IPS-18c (cell line): Measurements from ENCODE around the gene PRICKLE3.
"Not testable (repeated sequence)": the region's sequence is repeated elsewhere in the genome, so short reads cannot be mapped to it uniquely, and the experiment has no call there.

ENCODE experiments used
- H3K4me3 ChIP-seq: 2 replicates; pipeline ENCODE4 v1.7.0; 2013; ENCODE audit warnings: low read depth, mild to moderate bottlenecking, low read length, moderate library complexity; ENCODE audit not compliant: insufficient read depth
- H3K9me3 ChIP-seq: one replicate; pipeline ENCODE4 v1.6.1; 2013; ENCODE audit warnings: mild to moderate bottlenecking, low read length, moderate library complexity; ENCODE audit not compliant: control insufficient read depth, insufficient read depth

PRICKLE3 gene

GRCh38 chrX:49190821-49191573, 4.8 kb upstream of the PRICKLE3 start:
- Histone ChIP-seq H3K4me3 (peak overlapping the region; percentile 70), H3K9me3 (peaks cover 13% of the 10 kb centered on the region)

- Histone ChIP-seq H3K4me3 (no peak overlapping the region), H3K9me3 (peaks cover 11% of the 10 kb centered on the region)
These were observed 3.4 kb upstream of the PRICKLE3 start for GRCh38 chrX:49189606-49190005.

GRCh38 chrX:49188468-49189076, 2.4 kb upstream of the PRICKLE3 start:
- no peak overlapping the region for H3K4me3 ChIP-seq
- H3K9me3 ChIP-seq, result peaks cover 10% of the 10 kb centered on the region

GRCh38 chrX:49187526-49187925, 1.4 kb upstream of the PRICKLE3 start:
- 0 out of 2 replicates have a peak overlapping the region, but pooled peaks have one; percentile 20 for H3K4me3 ChIP-seq

GRCh38 chrX:49187028-49187394, 838 bp upstream of the PRICKLE3 start:
- Histone ChIP-seq H3K4me3 (peak overlapping the region; percentile 20; the same call in 1 of the 2 replicates), H3K9me3 (peaks cover 17% of the 10 kb centered on the region)

More at GRCh38 chrX:49187526-49187925, 1.4 kb upstream of the PRICKLE3 start:
- peaks cover 16% of the 10 kb centered on the region for H3K9me3 ChIP-seq

- H3K4me3 ChIP-seq, result peak overlapping the region; percentile 47
- H3K9me3 ChIP-seq, result peaks cover 17% of the 10 kb centered on the region
These were observed 1.6 kb downstream of the PRICKLE3 start for GRCh38 chrX:49184294-49185281.

GRCh38 chrX:49183701-49184281, 2.4 kb downstream of the PRICKLE3 start:
- Histone ChIP-seq H3K9me3 (peaks cover 19% of the 10 kb centered on the region), H3K4me3 (peak overlapping the region; percentile 15; the same call in 1 of the 2 replicates)

- no peak overlapping the region for H3K4me3 ChIP-seq
- peaks cover 12% of the 10 kb centered on the region for H3K9me3 ChIP-seq
These were observed 6.8 kb downstream of the PRICKLE3 start for GRCh38 chrX:49179358-49179757.

- Histone ChIP-seq H3K4me3 (no peak overlapping the region), H3K9me3 (peaks cover 12% of the 10 kb centered on the region)
These were observed 7.6 kb downstream of the PRICKLE3 start for GRCh38 chrX:49178537-49178936.

GRCh38 chrX:49177873-49178480, 8.2 kb downstream of the PRICKLE3 start:
- H3K4me3 ChIP-seq, result no peak overlapping the region
- H3K9me3 ChIP-seq, result peaks cover 8% of the 10 kb centered on the region

- peaks cover 8% of the 10 kb centered on the region for H3K9me3 ChIP-seq
- H3K4me3 ChIP-seq, result no peak overlapping the region
These were observed 8.8 kb downstream of the PRICKLE3 start for GRCh38 chrX:49177338-49177833.

GRCh38 chrX:49176421-49177326, 9.5 kb downstream of the PRICKLE3 start:
- H3K4me3 ChIP-seq, result no peak overlapping the region; the same call in 1 of the 2 replicates
- peaks cover 8% of the 10 kb centered on the region for H3K9me3 ChIP-seq

GRCh38 chrX:49175435-49176274, 10.5 kb downstream of the PRICKLE3 start:
- Histone ChIP-seq H3K4me3 (no peak overlapping the region), H3K9me3 (peaks cover 8% of the 10 kb centered on the region)

GRCh38 chrX:49174723-49175122, 11.4 kb downstream of the PRICKLE3 start:
- Histone ChIP-seq H3K9me3 (peaks cover 8% of the 10 kb centered on the region), H3K4me3 (no peak overlapping the region)

GRCh38 chrX:49173544-49173943, 12.6 kb downstream of the PRICKLE3 start:
- H3K4me3 ChIP-seq, H3K9me3 ChIP-seq: not testable (repeated sequence)
